NCI-H1436 (cell line): ENCODE data around the gene SPINT2.

ENCODE experiments used
- DNase-seq: peaks from one replicate; lab custom pipeline; 2025; lab: John Stamatoyannopoulos, UW

SPINT2 gene

GRCh38 chr19:38294090-38294489, 29.7 kb downstream of the SPINT2 start:
- no peak for DNase-seq

- no peak for DNase-seq
These were observed 34.7 kb downstream of the SPINT2 start for GRCh38 chr19:38298821-38299680.

- DNase-seq = no peak
These were observed 39.4 kb downstream of the SPINT2 start, which contains the start of gene C19orf33 for GRCh38 chr19:38303517-38304351. Gene C19orf33, plus strand, starts transcription at chr19:38304251. Its CDS starts 11 bp downstream, at chr19:38304262.

- DNase-seq = no peak
These were observed 40.0 kb downstream of the SPINT2 start for GRCh38 chr19:38304352-38304865.

- DNase-seq = no peak
These were observed 40.6 kb downstream of the SPINT2 start for GRCh38 chr19:38304866-38305429.

GRCh38 chr19:38306236-38306635, 41.9 kb downstream of the SPINT2 start:
- no peak for DNase-seq

- DNase-seq = no peak
These were observed 42.7 kb downstream of the SPINT2 start for GRCh38 chr19:38307076-38307475.

GRCh38 chr19:38307597-38307996, 43.2 kb downstream of the SPINT2 start:
- no peak for DNase-seq

- no peak for DNase-seq
These were observed 43.8 kb downstream of the SPINT2 start for GRCh38 chr19:38308006-38308766.

GRCh38 chr19:38308926-38309614, 44.7 kb downstream of the SPINT2 start:
- no peak for DNase-seq

GRCh38 chr19:38309615-38310278, 45.4 kb downstream of the SPINT2 start:
- no peak for DNase-seq

- no peak for DNase-seq
These were observed 45.9 kb downstream of the SPINT2 start for GRCh38 chr19:38310279-38310670.

- DNase-seq = no peak
These were observed 46.6 kb downstream of the SPINT2 start for GRCh38 chr19:38310986-38311385.

- peak; percentile 97 for DNase-seq
These were observed 51.5 kb downstream of the SPINT2 start, which contains the start of gene YIF1B for GRCh38 chr19:38315657-38316476. Gene YIF1B, minus strand, starts transcription at chr19:38315947. Its CDS starts 30 bp downstream, at chr19:38315917.

- DNase-seq = no peak
These were observed 52.2 kb downstream of the SPINT2 start for GRCh38 chr19:38316477-38317067.

GRCh38 chr19:38317104-38317612, 52.8 kb downstream of the SPINT2 start:
- no peak for DNase-seq

- DNase-seq = no peak
These were observed 54.3 kb downstream of the SPINT2 start for GRCh38 chr19:38318660-38319059.

- DNase-seq = no peak
These were observed 55.3 kb downstream of the SPINT2 start, which contains the start of gene KCNK6 for GRCh38 chr19:38319421-38320258. Gene KCNK6, plus strand, starts transcription at chr19:38319845. Its CDS starts 106 bp downstream, at chr19:38319951.
